Muscle of arm (tissue), 12 donors: ENCODE data around the gene CES1. TPM values are rescaled to one million over a fixed set of nuclear protein-coding genes. Genes with fewer than 3 reads are reported as not detected.
"Not testable (repeated sequence)": the region's sequence is repeated elsewhere in the genome, so short reads cannot be mapped to it uniquely, and the experiment has no call there.

Experiments used
- DNase-seq: peaks from one replicate; pipeline ENCODE4 v3.0.0-alpha.2; 2013
- polyA plus RNA-seq, 12 donors: library from polyadenylated mRNA; unstranded; fragments of 120-200 nt; gene quantifications; one replicate each; pipeline ENCODE4 v1.2.1, GENCODE V29; 2013; ENCODE audit not compliant: insufficient read length in 12 of 12

CES1 gene
- polyA plus RNA-seq, 12 donors = 0.29 to 1.6 (median 0.53) TPM; not detected in 2

DNA sequence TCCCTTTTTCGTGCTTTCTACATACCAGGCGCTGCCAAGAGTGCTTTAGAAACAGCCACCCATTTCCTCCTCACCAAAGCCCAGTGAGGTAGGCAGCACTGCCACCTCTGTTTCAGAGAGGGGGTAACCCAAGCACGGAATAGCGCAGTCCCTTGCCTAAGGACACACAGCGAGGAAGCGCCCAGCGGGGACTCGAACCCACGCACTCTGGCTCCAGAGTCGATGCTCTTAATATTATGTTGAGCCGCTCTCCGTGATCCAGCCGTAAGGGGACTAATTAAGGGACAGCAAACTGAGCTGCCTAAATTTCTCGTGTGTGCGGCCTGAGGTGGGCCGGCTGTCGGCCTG is 497 bp downstream of the CES1 start:
- DNase-seq = no peak

DNA sequence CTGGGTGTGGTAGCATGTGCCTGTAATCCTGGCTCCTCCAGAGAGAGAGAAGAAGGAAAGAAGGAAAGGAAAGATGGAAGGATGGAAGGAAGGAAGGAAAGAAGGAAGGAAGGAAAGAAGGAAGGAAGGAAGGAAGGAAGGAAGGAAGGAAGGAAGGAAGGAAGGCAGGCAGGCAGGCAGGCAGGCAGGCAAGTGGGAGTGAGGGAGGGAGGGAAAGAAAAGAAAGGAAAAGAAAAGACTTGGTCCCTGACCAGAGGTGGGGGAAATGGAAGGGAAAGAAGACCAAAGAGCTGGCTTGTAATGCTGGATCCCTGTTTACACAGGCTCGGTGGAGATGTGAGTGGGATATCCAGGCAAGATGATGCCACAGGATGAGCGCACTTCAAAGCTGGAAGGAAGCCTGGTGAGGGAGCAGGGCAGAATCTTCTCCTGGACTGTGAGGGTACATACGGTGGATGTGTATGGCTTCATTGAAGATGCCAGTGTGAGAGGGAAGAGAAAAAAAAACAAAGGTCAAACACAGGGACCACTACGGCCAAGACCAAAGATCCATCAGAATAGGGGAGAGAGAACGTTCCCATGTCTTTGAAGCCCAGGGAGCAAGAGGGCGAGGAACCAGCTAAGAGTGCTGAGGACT is 2.1 kb downstream of the CES1 start:
- no peak for DNase-seq

DNA sequence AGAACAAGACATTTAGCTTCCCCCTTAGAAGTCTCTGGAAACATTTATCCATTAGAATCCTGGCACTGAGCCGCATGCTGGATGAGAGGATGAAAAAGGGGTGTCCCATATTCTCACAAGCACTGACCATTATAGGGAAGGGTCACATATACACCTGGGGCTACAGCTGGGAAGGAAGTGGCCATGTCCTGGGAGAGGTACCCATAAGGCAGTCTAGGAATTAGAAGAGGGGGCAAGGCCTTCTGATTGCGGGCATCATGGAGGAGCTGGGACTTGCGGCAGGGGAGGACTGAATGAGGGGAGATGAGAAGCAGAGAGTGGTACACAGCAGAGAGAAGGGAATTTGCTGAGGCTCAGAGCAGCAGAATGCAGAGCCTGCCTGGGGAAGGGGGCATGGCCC is 3.7 kb downstream of the CES1 start:
- DNase-seq = not testable (repeated sequence)

DNA sequence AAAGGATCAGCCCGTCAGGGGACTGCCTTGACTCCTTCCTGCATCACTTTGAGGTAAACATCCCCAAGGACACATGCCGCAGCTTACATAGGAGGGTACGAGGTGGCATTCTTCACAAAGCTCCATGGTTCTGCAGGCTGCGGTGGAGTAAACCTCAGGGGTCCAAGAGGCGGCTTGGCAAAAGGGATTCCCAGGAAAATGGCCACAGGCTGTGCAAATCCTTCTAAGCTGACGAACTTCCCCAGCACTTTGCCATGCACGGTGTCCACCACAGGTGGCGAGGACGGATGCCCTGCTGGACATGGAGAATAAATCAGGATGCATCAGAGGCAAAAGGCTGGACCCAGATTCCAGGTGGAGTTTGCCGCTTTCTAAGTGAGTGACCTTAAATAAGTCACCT is 4.2 kb downstream of the CES1 start:
- no peak for DNase-seq

DNA sequence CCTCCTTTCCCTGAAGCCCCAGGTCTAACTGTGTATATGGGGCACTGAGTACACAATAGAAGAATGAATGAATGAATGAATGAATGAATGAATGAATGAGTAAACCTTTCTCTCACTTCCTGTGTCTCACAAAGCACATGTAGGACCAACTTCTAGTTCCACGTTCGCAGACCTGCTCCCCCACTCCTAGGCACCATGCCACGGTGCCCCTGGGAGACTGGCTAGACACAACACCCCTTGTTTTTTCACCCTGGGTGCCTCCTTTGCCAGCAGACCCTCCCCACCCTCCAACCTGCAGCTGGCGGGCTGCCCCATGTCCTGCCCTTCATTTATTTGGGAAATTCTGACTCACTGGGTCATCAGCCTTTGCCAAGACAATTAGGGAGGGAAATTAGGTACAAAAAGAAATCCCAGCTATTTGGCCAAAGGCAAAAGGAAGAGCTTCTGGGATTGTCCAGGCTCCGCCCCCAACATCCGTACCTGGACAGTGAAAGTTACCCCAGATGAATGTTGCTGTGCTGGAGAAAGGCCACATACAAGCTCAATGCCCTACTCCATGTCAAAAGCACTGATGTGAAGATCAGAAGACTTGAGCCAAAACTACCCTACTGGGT is 7.7 kb downstream of the CES1 start:
- DNase-seq = no peak

DNA sequence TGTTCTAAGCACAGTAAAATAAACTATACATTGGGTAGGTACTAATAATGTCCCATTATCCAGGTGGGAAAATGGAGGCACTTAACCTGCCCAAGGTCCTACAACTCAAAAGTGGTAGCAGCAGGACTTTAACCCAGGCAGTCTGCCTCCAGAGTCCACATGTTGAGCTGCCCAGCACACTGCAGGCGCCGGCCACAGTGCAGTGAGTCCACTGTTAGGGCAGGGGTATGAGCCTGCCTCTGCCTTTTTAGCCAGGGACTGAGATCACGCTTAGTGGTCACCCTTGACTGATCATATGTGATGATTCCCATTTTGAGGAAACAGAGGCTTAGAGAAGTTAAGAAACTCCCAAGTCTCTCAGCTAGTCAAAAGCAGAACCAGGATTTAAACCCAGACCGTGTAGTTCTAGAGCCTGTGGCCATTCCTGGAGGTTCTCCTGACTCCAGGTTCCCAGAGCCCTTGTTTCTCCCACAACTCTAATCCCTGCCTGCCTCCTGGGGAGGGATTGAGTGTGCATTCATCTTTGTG is 8.4 kb downstream of the CES1 start:
- no peak for DNase-seq

DNA sequence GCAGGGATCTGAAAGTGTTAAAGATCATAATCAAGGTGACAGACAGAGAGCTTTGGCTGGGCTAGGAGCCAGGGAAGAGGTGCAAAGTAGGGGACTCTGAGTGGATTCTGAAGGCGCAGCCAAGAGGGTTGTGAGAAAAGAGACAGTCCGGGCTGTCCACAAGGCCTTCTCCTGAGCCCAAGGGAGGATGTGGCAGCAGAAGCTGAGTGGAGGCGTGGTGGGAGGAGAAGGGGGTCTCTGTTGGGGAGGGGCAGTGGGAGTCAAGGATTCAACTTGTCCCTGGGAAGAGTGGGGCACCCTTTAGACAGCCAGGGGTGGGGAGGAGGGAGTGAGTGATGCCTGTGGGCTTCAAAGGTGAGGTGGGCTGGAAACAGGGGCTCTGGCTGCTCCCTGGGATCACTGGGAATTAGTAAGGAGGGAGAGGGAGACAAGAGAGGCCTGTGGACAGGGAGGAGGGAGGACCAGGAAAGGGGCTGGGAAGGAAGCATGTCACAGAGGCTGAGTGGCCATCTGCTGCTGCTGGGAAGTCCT is 10.6 kb downstream of the CES1 start:
- DNase-seq = no peak

DNA sequence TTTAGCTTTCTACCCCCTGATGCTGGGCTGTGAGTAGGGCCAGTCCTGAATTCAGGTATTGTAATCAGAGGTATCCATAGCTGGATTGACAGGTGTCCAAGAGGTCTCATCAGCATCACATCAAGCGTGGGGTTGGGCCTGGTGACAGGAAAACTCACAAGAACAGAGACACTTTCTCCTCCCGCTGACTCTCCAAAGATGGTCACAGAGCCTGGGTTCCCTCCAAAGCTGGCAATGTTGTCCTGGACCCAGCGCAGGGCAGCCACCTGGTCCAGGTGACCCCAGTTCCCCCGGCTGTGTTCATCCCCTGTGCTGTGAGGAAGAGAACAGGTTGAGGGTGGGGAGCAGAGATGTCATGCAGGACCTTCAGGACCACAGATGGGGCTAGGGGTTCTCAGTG is 11.7 kb downstream of the CES1 start:
- no peak for DNase-seq

DNA sequence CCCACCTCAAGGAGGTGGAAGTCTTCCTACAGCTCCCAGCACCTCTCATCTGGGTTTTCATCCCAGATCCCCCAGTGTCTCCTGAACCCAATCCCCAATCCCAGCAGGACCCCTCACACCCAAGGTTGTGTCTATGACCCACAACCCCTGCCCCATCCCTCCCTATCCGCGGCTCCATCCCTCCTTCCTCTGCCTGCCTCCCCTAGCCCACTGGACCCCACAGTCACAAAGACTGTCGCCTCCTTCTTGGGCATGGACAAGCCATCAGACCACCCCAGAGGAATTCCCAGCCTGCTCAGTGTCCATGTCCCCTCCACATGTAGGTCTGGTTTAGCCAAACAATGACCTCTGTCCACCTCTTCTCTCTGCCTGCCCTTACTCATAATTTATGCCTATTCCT is 12.3 kb downstream of the CES1 start:
- DNase-seq = no peak

DNA sequence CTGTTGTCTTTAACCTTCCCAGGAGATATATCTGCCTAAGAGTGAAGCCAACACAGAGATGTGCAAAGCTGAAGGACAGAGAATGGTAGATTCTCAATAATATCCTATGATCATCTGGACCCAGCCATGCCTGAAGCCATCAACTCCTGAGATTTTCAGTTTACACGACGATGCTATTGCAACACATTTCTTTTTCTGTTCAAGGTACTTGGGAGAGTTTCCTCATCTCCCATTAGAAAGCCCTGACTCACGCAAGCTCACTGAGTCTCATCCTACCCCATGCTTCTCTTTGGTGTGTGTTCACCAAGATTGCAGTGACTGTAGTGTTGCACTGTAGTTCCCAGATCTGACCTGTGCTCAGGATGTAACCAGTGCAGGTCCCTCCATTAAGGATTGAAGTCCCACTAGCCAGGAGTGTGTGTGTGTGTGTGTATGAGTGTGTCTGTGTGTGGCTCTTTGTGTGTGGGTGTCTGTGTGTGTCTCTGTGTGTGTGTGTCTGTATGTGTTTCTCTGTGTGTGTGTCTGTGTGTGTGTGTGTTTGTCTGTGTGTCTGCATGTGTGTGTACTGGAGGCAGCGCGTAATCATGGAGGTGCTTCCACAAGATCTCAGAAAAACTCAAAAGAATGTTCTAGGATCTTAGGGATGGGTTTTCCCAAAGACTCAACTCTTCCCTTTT is 15.5 kb downstream of the CES1 start:
- no peak for DNase-seq

DNA sequence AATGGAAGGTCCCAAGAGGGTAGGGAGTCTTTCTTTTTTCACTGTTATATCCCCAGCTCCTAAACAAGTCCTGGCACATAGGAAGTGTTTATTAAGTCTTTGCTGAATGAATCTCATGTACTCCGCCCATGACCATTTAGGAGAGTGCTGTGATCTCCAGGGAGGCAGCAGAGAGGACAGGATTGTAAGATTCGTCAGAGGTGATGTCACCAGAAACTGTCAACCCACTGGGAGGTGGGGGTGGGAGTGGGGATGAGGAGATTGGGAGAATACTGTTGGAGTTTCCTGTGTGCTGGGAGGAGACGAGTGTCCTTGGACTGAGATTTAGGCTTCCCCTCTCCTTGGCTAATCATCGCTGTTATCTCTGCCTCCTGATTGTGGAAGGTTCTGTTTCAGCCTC is 16.7 kb downstream of the CES1 start:
- not testable (repeated sequence) for DNase-seq

DNA sequence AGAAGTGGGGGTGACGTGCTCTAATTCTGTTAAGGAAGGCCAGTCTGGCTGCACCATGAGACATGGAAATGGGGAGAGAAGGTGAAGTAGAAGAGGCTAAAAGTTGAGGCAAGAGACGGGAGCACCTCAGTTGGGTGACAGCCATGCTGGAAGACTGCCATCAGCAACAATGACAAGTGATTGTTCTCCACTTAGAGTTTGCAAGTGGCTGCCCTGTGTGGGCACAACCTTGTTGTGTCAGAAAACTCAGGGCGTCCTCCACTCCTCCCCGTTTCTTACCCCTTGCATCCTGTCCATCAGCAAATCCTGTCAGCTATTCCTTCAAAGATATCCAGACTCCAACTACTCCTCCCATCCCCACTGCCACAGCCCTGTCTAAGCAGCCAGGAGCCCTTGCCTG is 17.6 kb downstream of the CES1 start:
- no peak for DNase-seq

DNA sequence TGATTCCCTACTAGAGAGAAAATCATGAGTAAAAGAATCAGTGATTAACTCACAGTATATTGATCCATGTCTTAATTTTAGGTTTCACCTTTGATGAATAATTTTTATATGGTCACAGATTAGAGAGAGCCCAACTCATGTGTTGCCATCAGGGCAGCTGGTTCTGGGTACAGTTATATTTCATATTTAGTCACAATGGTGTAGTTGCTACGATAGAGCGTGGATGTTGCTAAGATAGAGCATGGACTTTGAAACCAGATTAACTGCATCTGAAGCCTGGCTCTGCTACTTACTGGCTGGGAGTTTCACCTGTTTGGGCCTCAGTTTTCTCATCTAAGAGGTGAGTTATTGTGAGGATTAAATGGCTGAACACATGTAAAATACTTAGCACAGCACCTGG is 18.7 kb downstream of the CES1 start:
- DNase-seq = not testable (repeated sequence)

DNA sequence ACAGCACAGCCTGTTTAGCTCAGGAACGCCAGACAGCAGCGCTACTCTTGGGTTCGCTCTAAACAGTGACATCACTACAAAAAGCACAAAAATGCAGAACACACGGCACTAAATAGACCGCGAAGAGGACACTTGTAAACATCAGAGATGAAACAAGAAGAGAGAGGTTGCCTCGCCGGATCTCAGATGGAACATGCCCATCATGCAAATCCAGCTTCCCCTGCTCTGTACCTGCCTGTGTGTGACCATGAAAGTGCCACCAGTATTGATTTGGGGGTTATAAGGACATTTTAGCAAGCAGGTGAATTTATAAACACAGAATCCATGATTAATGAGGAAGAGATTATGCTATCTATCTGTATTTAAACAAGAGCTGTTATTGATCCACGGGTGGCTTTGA is 19.2 kb downstream of the CES1 start:
- not testable (repeated sequence) for DNase-seq

DNA sequence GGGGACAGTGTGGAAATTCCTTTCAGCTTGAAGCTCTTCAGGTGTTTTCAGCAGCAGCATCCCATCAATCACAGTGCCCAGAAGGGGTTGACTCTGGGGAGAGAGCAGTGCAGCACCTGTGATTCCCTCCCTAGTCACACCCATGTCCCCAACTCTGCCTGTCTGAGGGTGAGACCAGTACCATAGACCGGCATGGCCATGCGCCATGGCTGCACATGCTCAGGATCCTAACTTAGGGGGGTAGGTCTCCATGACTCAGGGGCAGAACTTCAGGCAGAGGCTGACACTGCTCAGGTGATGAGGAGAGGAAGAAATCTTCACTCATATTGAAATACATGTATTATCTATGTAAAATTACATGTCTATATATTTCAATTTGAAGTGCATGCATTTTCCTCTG is 19.9 kb downstream of the CES1 start:
- no peak for DNase-seq

DNA sequence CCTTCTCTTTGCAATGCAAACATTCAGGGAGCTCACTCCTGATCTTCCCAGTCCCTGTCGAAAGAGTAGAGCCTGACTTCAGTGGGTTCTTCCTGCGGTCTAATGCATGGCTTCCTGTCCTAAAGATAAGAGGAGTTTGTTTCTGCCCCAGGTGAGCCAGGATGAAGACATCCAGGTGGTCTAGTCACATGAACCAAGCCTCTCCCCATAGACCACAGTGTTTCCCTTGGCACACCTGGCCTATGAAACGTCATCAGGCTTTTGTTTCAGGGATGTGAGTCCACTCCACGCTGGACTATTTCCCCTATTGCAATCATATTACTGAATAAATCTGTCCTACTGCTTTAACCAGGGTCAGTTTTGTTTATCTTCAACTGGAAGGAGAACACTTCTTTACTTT is 21.1 kb downstream of the CES1 start:
- no peak for DNase-seq

DNA sequence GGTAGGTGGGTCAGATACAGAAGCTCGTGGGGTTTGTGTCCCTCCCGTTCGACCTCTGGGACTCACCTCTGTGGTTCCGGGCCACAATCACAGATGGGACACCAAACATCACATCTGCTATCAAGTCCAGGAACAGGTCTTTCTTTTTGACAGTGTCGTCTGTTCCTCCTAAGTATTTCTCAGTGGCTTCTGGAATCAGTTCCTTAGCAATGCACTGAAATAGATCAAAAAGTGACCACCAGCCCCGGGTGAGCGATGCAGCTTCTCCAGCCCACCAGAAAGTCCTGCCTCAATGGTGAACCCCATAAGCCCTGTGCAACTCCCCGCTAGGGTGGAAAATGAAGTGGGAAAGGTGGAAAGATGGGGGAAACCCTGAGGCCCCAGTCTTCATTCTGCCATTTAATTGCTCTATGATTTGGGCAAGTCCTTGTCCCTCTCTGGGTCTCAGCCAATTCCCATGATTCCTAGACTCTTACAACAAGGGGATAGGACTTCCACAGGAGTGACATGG is 22.4 kb downstream of the CES1 start:
- DNase-seq = no peak

DNA sequence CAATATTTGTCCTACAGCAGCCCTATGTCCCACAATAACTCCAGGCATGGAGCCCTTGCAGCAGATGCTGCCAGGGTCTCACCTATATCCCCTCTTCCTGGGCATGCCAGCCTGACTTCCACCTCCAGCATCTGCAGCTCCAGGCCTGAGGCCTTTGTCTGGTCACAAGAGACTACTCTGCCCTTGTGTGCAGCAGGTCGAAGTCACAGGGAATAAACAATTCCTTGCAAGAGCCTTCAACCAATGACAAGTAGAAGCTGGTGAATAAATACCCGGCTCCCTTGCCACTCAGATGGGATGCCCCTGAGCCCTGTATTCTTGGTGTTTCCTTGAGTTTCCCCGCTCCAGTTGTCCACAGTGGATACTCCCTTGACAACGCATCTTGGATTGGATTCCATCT is 23.0 kb downstream of the CES1 start:
- DNase-seq = no peak

DNA sequence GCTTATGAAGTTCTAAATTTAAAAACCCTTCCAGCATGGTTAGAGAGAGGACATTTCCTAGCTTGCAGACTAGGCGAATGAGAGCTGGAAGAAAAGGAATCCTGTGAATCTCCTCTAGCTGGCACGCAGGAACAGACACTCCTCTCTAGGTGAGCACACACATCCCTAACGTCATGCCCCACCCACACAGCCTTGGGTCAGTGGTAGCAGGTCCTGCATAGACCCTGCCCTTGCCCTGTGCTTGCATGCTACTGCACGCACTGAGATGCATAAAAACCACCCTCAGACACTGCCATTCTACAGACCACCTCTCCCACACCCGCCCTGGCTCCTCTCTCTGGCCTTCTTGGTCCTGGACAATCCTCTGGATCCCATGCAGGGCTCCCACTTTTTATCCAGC is 23.5 kb downstream of the CES1 start:
- DNase-seq = no peak

DNA sequence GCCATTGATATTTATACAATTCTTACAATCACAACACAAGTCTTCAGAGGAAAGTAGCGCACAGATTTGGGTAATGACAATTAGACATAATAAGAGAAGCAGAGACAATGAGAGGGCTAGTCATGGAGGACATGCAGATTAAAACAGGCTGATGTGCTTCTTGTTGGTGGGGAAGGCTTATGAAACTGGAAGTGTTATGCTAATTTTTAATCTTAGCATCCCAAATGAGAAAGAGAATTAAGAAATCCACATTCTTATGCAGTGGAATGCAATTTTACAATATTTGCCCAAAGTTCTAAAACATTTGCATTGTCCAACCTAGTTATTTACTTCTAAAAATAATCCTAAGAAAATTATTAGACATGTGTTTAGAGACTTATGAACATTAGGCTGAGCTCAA is 24.6 kb downstream of the CES1 start:
- DNase-seq = not testable (repeated sequence)

DNA sequence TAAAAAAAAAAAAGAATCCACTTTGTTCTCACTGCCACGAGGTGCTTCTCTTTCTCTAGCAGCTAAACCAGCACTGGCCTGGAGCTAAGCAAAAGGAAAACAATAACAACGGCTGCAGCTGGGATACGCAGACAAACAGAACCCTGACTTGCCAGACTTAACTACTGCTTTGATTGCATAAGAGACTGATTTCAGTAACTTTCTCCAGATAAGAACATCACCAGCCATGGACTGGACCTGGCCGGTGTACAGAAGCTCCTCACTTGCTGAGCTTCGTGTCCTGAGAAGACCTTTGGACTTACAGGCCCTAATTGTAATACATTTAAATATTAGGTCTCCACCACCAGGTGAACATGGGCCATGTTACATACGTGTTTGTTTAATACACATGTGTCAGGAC is 27.8 kb downstream of the CES1 start:
- DNase-seq = not testable (repeated sequence)

DNA sequence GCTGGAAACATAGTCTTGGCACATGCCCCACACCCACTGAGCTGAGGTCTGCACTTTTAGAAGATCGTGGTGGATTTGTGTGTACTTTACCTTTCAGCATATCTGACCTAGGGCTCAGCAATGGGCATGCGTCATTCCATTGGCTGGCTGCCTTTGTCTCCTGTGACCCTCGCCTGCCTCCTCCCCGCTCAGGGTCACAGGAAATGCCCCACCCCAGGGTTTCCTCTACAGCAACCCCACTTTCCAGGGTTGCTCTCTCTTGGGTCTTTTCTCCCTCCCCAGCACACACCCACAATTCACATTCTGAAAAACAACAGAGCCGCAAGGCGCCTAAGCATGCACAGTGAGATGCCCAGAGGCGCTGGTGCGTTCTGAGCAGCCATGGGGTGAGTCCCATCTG is 29.2 kb downstream of the CES1 start:
- not testable (repeated sequence) for DNase-seq

DNA sequence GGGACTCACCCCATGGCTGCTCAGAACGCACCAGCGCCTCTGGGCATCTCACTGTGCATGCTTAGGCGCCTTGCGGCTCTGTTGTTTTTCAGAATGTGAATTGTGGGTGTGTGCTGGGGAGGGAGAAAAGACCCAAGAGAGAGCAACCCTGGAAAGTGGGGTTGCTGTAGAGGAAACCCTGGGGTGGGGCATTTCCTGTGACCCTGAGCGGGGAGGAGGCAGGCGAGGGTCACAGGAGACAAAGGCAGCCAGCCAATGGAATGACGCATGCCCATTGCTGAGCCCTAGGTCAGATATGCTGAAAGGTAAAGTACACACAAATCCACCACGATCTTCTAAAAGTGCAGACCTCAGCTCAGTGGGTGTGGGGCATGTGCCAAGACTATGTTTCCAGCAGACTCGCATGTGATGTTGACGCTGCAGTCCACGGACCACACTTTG is 39.9 kb downstream of the CES1 start:
- not testable (repeated sequence) for DNase-seq
